ENCODE results near the gene ODC1. TPM values are rescaled to one million over a fixed set of nuclear protein-coding genes. Genes with fewer than 3 reads are reported as not detected.

Gene ODC1
- total and polyA plus RNA-seq, 2 donors (not counting 1 experiment from before 2014, with no cell fraction given): 86.4 to 89.3 TPM

DNA sequence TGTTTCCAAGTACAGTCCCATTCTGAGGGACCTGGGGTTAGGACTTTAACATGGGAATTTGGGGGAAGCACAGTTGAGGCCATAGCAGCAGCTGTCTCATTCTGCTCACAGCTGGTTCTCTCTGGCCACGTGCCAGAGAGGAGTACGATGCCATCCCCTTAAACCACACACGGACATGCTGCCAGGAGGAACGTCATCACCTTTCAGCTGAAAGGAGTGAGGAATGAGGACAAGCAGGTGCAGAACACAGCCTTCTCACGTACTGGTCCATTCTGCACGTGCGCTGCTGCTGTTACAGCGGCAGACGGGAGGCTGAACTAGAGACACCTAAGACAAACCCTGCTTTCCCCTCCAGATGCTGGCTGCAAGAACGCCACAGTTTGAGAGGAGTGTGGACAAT, 33.5 kb downstream of the ODC1 start:
- no peak for DNase-seq (ENCODE audit: low read depth in 2 of 2)
- Histone ChIP-seq H3K4me3 (replicated peaks in 1 of 4; ENCODE audit: control extremely low read depth in 1 of 4, insufficient read depth in 1 of 4, low read depth in 3 of 4, low read length in 4 of 4) (no peak overlapping the region), H3K27ac (ENCODE audit: insufficient read depth, low read length) (no peak overlapping the region)

DNA sequence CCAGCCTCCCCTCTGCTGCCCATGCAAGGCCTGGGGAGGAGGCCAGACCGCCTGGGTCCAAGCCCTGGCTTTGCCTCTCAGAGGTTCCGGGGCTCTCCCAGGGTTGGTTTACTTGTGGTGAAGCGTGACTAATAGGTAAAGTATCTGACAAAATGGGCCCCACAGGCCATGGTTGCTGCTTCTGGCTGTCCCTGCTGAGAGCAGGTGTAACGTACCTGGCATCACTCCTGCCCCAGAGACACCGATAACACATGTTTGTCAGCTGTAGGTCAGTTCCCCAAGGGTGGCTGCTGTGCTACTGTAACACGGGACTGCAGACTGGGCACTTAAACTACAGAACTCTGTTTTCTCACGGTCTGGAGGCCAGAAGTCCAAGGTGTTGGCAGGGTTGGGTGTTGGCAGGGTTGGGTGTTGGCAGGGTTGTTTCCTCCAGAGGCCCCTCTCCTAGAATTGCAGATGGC, 34.1 kb downstream of the ODC1 start:
- H3K27me3 ChIP-seq (ENCODE audit: control insufficient read depth, insufficient read depth, low read length): no peaks in the 10 kb centered on the region
- no peak overlapping the region for H3K27ac ChIP-seq (ENCODE audit: insufficient read depth, low read length)
- no peaks in the 10 kb centered on the region for H3K36me3 ChIP-seq (ENCODE audit: control insufficient read depth, insufficient read depth, low read length)
- DNase-seq (ENCODE audit: low read depth in 2 of 2): peak in 1 of 2 donors; percentile 66
- H2AFZ ChIP-seq (ENCODE audit: low read length): no peak overlapping the region
- H3K4me3 ChIP-seq (replicated peaks in 1 of 4; ENCODE audit: control extremely low read depth in 1 of 4, insufficient read depth in 1 of 4, low read depth in 3 of 4, low read length in 4 of 4): no peak overlapping the region
- peak overlapping the region; percentile 5 for H3K4me2 ChIP-seq (ENCODE audit: extremely low read depth, insufficient read depth, low read length)
- H4K20me1 ChIP-seq (ENCODE audit: control insufficient read depth, extremely low read depth, insufficient read depth, low read length): no peaks in the 10 kb centered on the region
- no peaks in the 10 kb centered on the region for H3K79me2 ChIP-seq (ENCODE audit: control insufficient read depth, insufficient read depth, low read length)
- no peaks in the 10 kb centered on the region for H3K9me3 ChIP-seq (ENCODE audit: control insufficient read depth, insufficient read depth, low read depth, low read length)
- peaks cover 8% of the 10 kb centered on the region for H3K4me1 ChIP-seq (ENCODE audit: control insufficient read depth, extremely low read depth, insufficient read depth, low read length)
- TF ChIP-seq, protein P1, sequence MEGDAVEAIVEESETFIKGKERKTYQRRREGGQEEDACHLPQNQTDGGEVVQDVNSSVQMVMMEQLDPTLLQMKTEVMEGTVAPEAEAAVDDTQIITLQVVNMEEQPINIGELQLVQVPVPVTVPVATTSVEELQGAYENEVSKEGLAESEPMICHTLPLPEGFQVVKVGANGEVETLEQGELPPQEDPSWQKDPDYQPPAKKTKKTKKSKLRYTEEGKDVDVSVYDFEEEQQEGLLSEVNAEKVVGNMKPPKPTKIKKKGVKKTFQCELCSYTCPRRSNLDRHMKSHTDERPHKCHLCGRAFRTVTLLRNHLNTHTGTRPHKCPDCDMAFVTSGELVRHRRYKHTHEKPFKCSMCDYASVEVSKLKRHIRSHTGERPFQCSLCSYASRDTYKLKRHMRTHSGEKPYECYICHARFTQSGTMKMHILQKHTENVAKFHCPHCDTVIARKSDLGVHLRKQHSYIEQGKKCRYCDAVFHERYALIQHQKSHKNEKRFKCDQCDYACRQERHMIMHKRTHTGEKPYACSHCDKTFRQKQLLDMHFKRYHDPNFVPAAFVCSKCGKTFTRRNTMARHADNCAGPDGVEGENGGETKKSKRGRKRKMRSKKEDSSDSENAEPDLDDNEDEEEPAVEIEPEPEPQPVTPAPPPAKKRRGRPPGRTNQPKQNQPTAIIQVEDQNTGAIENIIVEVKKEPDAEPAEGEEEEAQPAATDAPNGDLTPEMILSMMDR (conservative IDR thresholded peaks at IDR 0.05 in 1 of 2, IDR thresholded peaks at IDR 0.05 in 1 of 2; ENCODE audit: low read depth in 1 of 2, low read length in 2 of 2): no peak
- no peak for TF ChIP-seq EZH2 (IDR thresholded peaks at IDR 0.05; ENCODE audit: low read length, missing control alignments)
- H3K9ac ChIP-seq (ENCODE audit: insufficient read depth, low read length): no peak overlapping the region

More for the DNA sequence above, 33.5 kb downstream of the ODC1 start:
- Histone ChIP-seq H4K20me1 (ENCODE audit: control insufficient read depth, extremely low read depth, insufficient read depth, low read length) (no peaks in the 10 kb centered on the region), H3K79me2 (ENCODE audit: control insufficient read depth, insufficient read depth, low read length) (no peaks in the 10 kb centered on the region), H3K9me3 (ENCODE audit: control insufficient read depth, insufficient read depth, low read depth, low read length) (no peaks in the 10 kb centered on the region), H3K9ac (ENCODE audit: insufficient read depth, low read length) (no peak overlapping the region), H3K4me2 (ENCODE audit: extremely low read depth, insufficient read depth, low read length) (no peak overlapping the region), H3K27me3 (ENCODE audit: control insufficient read depth, insufficient read depth, low read length) (no peaks in the 10 kb centered on the region), H2AFZ (ENCODE audit: low read length) (no peak overlapping the region), H3K36me3 (ENCODE audit: control insufficient read depth, insufficient read depth, low read length) (no peaks in the 10 kb centered on the region), H3K4me1 (ENCODE audit: control insufficient read depth, extremely low read depth, insufficient read depth, low read length) (peaks cover 6% of the 10 kb centered on the region)
- TF ChIP-seq EZH2 (IDR thresholded peaks at IDR 0.05; ENCODE audit: low read length, missing control alignments): no peak
- TF ChIP-seq, protein P1 (conservative IDR thresholded peaks at IDR 0.05 in 1 of 2, IDR thresholded peaks at IDR 0.05 in 1 of 2; ENCODE audit: low read depth in 1 of 2, low read length in 2 of 2): no peak

DNA sequence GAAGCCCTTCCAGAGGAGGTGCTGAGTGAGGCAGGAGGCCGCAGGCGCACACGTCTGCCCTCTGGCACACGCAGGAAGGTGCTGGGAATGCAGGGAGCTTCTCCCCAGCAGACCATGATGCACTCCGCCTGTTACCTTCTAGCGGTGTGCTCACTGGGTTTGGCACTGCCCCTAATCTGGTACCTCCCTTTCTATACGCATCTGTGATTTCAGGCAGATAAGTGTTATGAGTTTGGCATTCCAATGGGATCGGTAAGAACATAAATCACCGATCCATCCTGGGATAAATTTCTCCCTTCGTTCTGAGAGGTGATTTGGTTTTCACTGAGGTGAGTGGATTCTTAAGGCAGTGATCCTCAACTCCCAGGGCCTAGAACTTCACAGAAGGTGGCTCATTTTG, 34.6 kb downstream of the ODC1 start:
- Histone ChIP-seq H2AFZ (ENCODE audit: low read length) (no peak overlapping the region), H3K27me3 (ENCODE audit: control insufficient read depth, insufficient read depth, low read length) (no peaks in the 10 kb centered on the region), H3K4me3 (replicated peaks in 1 of 4; ENCODE audit: control extremely low read depth in 1 of 4, insufficient read depth in 1 of 4, low read depth in 3 of 4, low read length in 4 of 4) (no peak overlapping the region), H3K79me2 (ENCODE audit: control insufficient read depth, insufficient read depth, low read length) (no peaks in the 10 kb centered on the region), H3K27ac (ENCODE audit: insufficient read depth, low read length) (no peak overlapping the region), H3K4me2 (ENCODE audit: extremely low read depth, insufficient read depth, low read length) (no peak overlapping the region), H3K36me3 (ENCODE audit: control insufficient read depth, insufficient read depth, low read length) (no peaks in the 10 kb centered on the region), H3K9me3 (ENCODE audit: control insufficient read depth, insufficient read depth, low read depth, low read length) (no peaks in the 10 kb centered on the region), H4K20me1 (ENCODE audit: control insufficient read depth, extremely low read depth, insufficient read depth, low read length) (no peaks in the 10 kb centered on the region), H3K9ac (ENCODE audit: insufficient read depth, low read length) (no peak overlapping the region), H3K4me1 (ENCODE audit: control insufficient read depth, extremely low read depth, insufficient read depth, low read length) (peaks cover 11% of the 10 kb centered on the region)
- TF ChIP-seq, protein P1 (conservative IDR thresholded peaks at IDR 0.05 in 1 of 2, IDR thresholded peaks at IDR 0.05 in 1 of 2; ENCODE audit: low read depth in 1 of 2, low read length in 2 of 2): no peak
- TF ChIP-seq EZH2 (IDR thresholded peaks at IDR 0.05; ENCODE audit: low read length, missing control alignments): no peak
- no peak for DNase-seq (ENCODE audit: low read depth in 2 of 2)

Data from fibroblast of lung (primary cell).